CD8-positive, alpha-beta memory T cell (primary cell): ENCODE data around the gene FAM184B. TPM values are rescaled to one million over a fixed set of nuclear protein-coding genes. Genes with fewer than 3 reads are reported as not detected.
"Not testable (repeated sequence)": the region's sequence is repeated elsewhere in the genome, so short reads cannot be mapped to it uniquely, and the experiment has no call there.

Source experiments
- CTCF ChIA-PET: fragments of 350-600 bp; sonication (Branson Sonifier 250); formaldehyde crosslinking; loops from one replicate; lab custom pipeline; 2021; ENCODE audit warnings: antibody characterized with exemption; lab: Charles Lee
- POLR2A ChIA-PET: fragments of 350-600 bp; sonication (Branson Sonifier 250); formaldehyde crosslinking; loops from one replicate; lab custom pipeline; 2021; ENCODE audit warnings: antibody characterized with exemption; lab: Charles Lee
- DNase-seq, 5 donors: peaks; one replicate each; pipeline versions ENCODE4 v3.0.0 to v3.0.0-alpha.2; 2020 to 2022; ENCODE audit warnings: mixed read lengths in 1 of 5
- H3K27ac ChIP-seq: one replicate; pipeline ENCODE4 v1.7.0; 2013; ENCODE audit warnings: low read depth, mild to moderate bottlenecking, low read length, moderate library complexity
- H3K27me3 ChIP-seq: 2 replicates; pipeline ENCODE4 v1.7.0; 2013; ENCODE audit warnings: low read length, mild to moderate bottlenecking; ENCODE audit not compliant: insufficient read depth, poor library complexity, severe bottlenecking
- H3K36me3 ChIP-seq: 2 replicates; pipeline ENCODE4 v1.7.0; 2013; ENCODE audit warnings: mild to moderate bottlenecking, low read length, moderate library complexity; ENCODE audit not compliant: insufficient read depth
- H3K4me1 ChIP-seq: 2 replicates; pipeline ENCODE4 v1.7.0; 2013; ENCODE audit warnings: mild to moderate bottlenecking, low read length, moderate library complexity; ENCODE audit not compliant: insufficient read depth
- H3K4me3 ChIP-seq: 2 replicates; pipeline ENCODE4 v1.7.0; 2013; ENCODE audit warnings: mild to moderate bottlenecking, low read length
- H3K9me3 ChIP-seq: 2 replicates; pipeline ENCODE4 v1.7.0; 2013; ENCODE audit warnings: mild to moderate bottlenecking, low read length
- H3K27ac Mint-ChIP-seq, 8 donors: one replicate each; pipeline ENCODE4 v1.8.0; 2020 to 2021; ENCODE audit warnings: mixed read lengths in 8 of 8, mild to moderate bottlenecking in 6 of 8, inconsistent platforms in 3 of 8, moderate library complexity in 3 of 8
- H3K27me3 Mint-ChIP-seq, 2 donors: one replicate each; pipeline ENCODE4 v1.8.0; 2020 to 2021; ENCODE audit warnings: mixed read lengths in 2 of 2, mild to moderate bottlenecking in 1 of 2, moderate library complexity in 1 of 2
- H3K36me3 Mint-ChIP-seq, 3 donors: one replicate each; pipeline ENCODE4 v1.8.0; 2020 to 2021; ENCODE audit warnings: mixed read lengths in 3 of 3, inconsistent platforms in 1 of 3, mild to moderate bottlenecking in 1 of 3
- H3K4me1 Mint-ChIP-seq, 3 donors: one replicate each; pipeline ENCODE4 v1.8.0; 2020 to 2021; ENCODE audit warnings: mixed read lengths in 3 of 3, inconsistent platforms in 1 of 3, mild to moderate bottlenecking in 1 of 3
- H3K4me3 Mint-ChIP-seq, 7 donors: one replicate each; pipeline ENCODE4 v1.8.0; 2020 to 2021; ENCODE audit warnings: mixed read lengths in 7 of 7, mild to moderate bottlenecking in 6 of 7, moderate library complexity in 4 of 7, inconsistent platforms in 2 of 7
- H3K9me3 Mint-ChIP-seq, 5 donors: one replicate each; pipeline ENCODE4 v1.8.0; 2020 to 2022; ENCODE audit warnings: mixed read lengths in 5 of 5, mild to moderate bottlenecking in 3 of 5, moderate library complexity in 2 of 5, inconsistent platforms in 1 of 5
- polyA plus RNA-seq: library from polyadenylated mRNA; unstranded; fragments of 300-500 nt; fragmentation: Illumina TruSeq; gene quantifications from one replicate; pipeline ENCODE4 v1.2.3, GENCODE V29; 2021
- total RNA-seq, 2 experiments: library from RNA; stranded (reverse); gene quantifications; one replicate each; pipeline ENCODE4 v1.2.3, GENCODE V29; 2021

Gene FAM184B
- total and polyA plus RNA-seq, 3 experiments from 2014 or later, result 0.02 TPM; not detected in 2

GRCh38 chr4:17667653-17668201, 113.7 kb downstream of the FAM184B start:
- CTCF ChIA-PET, result no interaction called here
- H3K27ac ChIP-seq, result no peak overlapping the region
- H3K9me3 ChIP-seq, result no peaks in the 10 kb centered on the region
- H3K4me1 ChIP-seq, result no peaks in the 10 kb centered on the region
- no peak overlapping the region for H3K4me3 Mint-ChIP-seq
- peaks cover 0 to 2% (median 0%) of the 10 kb centered on the region in 3 donors for H3K36me3 Mint-ChIP-seq
- H3K27me3 ChIP-seq, result no peaks in the 10 kb centered on the region
- H3K36me3 ChIP-seq, result no peaks in the 10 kb centered on the region
- POLR2A ChIA-PET, result no interaction called here
- H3K4me3 ChIP-seq, result no peak overlapping the region
- H3K4me1 Mint-ChIP-seq, result peaks cover 0 to 4% (median 0%) of the 10 kb centered on the region in 3 donors
- peaks cover 8 to 19% (median 15%) of the 10 kb centered on the region in 5 donors for H3K9me3 Mint-ChIP-seq
- peaks cover 23 to 47% of the 10 kb centered on the region in 2 donors for H3K27me3 Mint-ChIP-seq
- DNase-seq, result no peak
- peak overlapping the region in 1 of 8 donors; percentile 25 for H3K27ac Mint-ChIP-seq

DNA sequence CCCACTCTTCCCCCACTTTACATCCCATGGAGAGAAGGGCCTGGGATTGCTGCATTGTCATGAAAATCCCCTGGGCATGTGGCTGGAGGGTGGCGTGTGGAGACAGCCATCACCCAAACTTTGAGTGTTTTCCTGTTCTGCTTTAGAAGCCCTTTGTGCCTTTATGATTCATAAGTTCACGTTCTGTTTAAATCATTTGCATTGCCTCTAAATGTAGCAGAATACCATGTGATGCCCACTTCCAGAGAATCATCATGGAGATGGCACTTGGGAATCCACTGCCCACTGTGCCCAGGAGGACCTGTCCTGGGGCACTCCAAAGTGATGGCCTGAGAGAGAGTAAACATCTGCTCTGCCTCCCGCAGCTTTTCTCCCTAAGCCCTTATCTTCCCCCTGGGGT, 114.2 kb downstream of the FAM184B start:
- no peaks in the 10 kb centered on the region for H3K9me3 ChIP-seq
- H3K4me3 ChIP-seq, result no peak overlapping the region
- CTCF ChIA-PET, result no interaction called here
- Mint-ChIP-seq H3K36me3 (peaks cover 0 to 2% (median 0%) of the 10 kb centered on the region in 3 donors), H3K27me3 (peaks cover 23 to 44% of the 10 kb centered on the region in 2 donors), H3K27ac (no peak overlapping the region), H3K4me3 (no peak overlapping the region), H3K9me3 (peaks cover 8 to 16% (median 12%) of the 10 kb centered on the region in 5 donors), H3K4me1 (peaks cover 0 to 4% (median 0%) of the 10 kb centered on the region in 3 donors)
- no peaks in the 10 kb centered on the region for H3K27me3 ChIP-seq
- H3K36me3 ChIP-seq, result no peaks in the 10 kb centered on the region
- no peak overlapping the region for H3K27ac ChIP-seq
- POLR2A ChIA-PET, result no interaction called here
- H3K4me1 ChIP-seq, result no peaks in the 10 kb centered on the region
- no peak for DNase-seq

DNA sequence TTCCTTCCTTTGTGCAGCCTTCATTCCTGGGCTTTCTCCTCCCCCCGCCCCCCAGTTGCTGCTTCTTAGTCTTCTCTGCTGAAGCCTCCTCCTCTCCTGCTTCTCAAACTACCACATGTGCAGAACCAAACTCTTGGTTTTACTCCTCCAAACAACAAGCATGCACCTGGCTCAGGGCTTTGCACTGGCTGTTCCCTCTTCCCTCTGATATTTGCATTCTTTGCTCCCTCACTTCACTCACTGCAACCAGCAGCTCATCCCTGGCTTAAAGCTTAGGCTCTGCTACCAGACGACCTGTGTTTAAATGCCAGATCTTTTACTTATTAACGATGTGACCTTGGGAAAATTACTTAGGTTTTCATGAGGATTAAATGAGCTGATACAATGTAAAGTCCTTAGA, 115.6 kb downstream of the FAM184B start:
- H3K4me1 Mint-ChIP-seq, result peaks cover 0 to 4% (median 0%) of the 10 kb centered on the region in 3 donors
- H3K4me3 ChIP-seq, result no peak overlapping the region
- peaks cover 16 to 34% of the 10 kb centered on the region in 2 donors for H3K27me3 Mint-ChIP-seq
- no peaks in the 10 kb centered on the region for H3K27me3 ChIP-seq
- H3K9me3 Mint-ChIP-seq, result peaks cover 0 to 3% (median 0%) of the 10 kb centered on the region in 5 donors
- no peaks in the 10 kb centered on the region for H3K4me1 ChIP-seq
- H3K4me3 Mint-ChIP-seq, result no peak overlapping the region
- ChIA-PET POLR2A (no interaction called here), CTCF (no interaction called here)
- H3K27ac ChIP-seq, result no peak overlapping the region
- no peaks in the 10 kb centered on the region for H3K36me3 ChIP-seq
- no peaks in the 10 kb centered on the region for H3K9me3 ChIP-seq
- H3K27ac Mint-ChIP-seq, result no peak overlapping the region
- DNase-seq, result no peak
- peaks cover 0 to 2% (median 0%) of the 10 kb centered on the region in 3 donors for H3K36me3 Mint-ChIP-seq

- Histone ChIP-seq H3K4me3 (no peak overlapping the region), H3K27me3 (no peaks in the 10 kb centered on the region), H3K9me3 (no peaks in the 10 kb centered on the region), H3K4me1 (no peaks in the 10 kb centered on the region), H3K27ac (no peak overlapping the region), H3K36me3 (no peaks in the 10 kb centered on the region)
- DNase-seq, result no peak
- H3K9me3 Mint-ChIP-seq, result peaks cover 0 to 3% (median 0%) of the 10 kb centered on the region in 5 donors
- H3K27me3 Mint-ChIP-seq, result peaks cover 15 to 34% of the 10 kb centered on the region in 2 donors
- peaks cover 0 to 2% (median 0%) of the 10 kb centered on the region in 3 donors for H3K36me3 Mint-ChIP-seq
- H3K27ac Mint-ChIP-seq, result peak overlapping the region in 1 of 8 donors; percentile 54
- H3K4me1 Mint-ChIP-seq, result peaks cover 0 to 4% (median 0%) of the 10 kb centered on the region in 3 donors
- no peak overlapping the region for H3K4me3 Mint-ChIP-seq
- ChIA-PET POLR2A (no interaction called here), CTCF (no interaction called here)
Measured at GRCh38 chr4:17665346-17665745, 116.1 kb downstream of the FAM184B start.

- Histone ChIP-seq H3K36me3 (no peaks in the 10 kb centered on the region), H3K27ac (no peak overlapping the region)
- peaks cover 0 to 4% (median 0%) of the 10 kb centered on the region in 3 donors for H3K4me1 Mint-ChIP-seq
Measured at GRCh38 chr4:17664755-17665154, 116.7 kb downstream of the FAM184B start.

DNA sequence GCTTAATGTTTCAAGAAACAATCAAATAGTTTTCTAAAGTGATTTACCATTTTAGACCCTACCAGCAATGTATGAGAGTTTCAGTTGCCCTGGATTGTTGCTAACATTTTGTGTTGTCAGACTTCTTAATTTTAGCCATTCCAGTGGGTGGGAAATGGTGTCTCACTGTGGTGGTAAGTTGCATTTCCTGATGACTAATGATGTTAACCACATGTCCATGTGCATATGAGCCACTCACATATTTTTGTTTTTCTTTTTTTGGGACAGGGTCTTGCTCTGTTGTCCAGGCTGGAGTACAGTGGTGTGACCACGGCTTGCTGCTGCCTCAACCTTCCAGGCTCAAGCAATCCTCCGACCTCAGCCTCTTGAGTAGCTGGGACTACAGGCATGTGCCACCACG, 118.7 kb downstream of the FAM184B start:
- H3K4me1 ChIP-seq, result no peaks in the 10 kb centered on the region
- no peaks in the 10 kb centered on the region for H3K9me3 ChIP-seq
- H3K36me3 ChIP-seq, result no peaks in the 10 kb centered on the region
- ChIA-PET CTCF (no interaction called here), POLR2A (no interaction called here)
- no peak overlapping the region for H3K27ac ChIP-seq
- no peak overlapping the region for H3K4me3 Mint-ChIP-seq
- H3K27me3 Mint-ChIP-seq, result peaks cover 10 to 28% of the 10 kb centered on the region in 2 donors
- no peak overlapping the region for H3K27ac Mint-ChIP-seq
- peaks cover 0 to 4% (median 0%) of the 10 kb centered on the region in 3 donors for H3K4me1 Mint-ChIP-seq
- no peak for DNase-seq
- H3K9me3 Mint-ChIP-seq, result no peaks in the 10 kb centered on the region
- H3K36me3 Mint-ChIP-seq, result peaks cover 0 to 2% (median 0%) of the 10 kb centered on the region in 3 donors
- H3K4me3 ChIP-seq, result no peak overlapping the region
- no peaks in the 10 kb centered on the region for H3K27me3 ChIP-seq

More at GRCh38 chr4:17664755-17665154, 116.7 kb downstream of the FAM184B start:
- ChIA-PET POLR2A (no interaction called here), CTCF (no interaction called here)
- H3K9me3 ChIP-seq, result no peaks in the 10 kb centered on the region
- Mint-ChIP-seq H3K36me3 (peaks cover 0 to 2% (median 0%) of the 10 kb centered on the region in 3 donors), H3K4me3 (no peak overlapping the region), H3K9me3 (no peaks in the 10 kb centered on the region), H3K27ac (no peak overlapping the region), H3K27me3 (peaks cover 15 to 30% of the 10 kb centered on the region in 2 donors)
- H3K4me1 ChIP-seq, result no peaks in the 10 kb centered on the region
- DNase-seq, result no peak
- no peaks in the 10 kb centered on the region for H3K27me3 ChIP-seq
- no peak overlapping the region for H3K4me3 ChIP-seq

GRCh38 chr4:17659196-17659595, 122.2 kb downstream of the FAM184B start:
- H3K4me1 Mint-ChIP-seq, H3K4me3 Mint-ChIP-seq, H3K4me3 ChIP-seq, DNase-seq, H3K9me3 Mint-ChIP-seq, H3K27ac ChIP-seq, H3K27ac Mint-ChIP-seq, H3K9me3 ChIP-seq, POLR2A ChIA-PET, CTCF ChIA-PET, H3K27me3 ChIP-seq, H3K36me3 ChIP-seq, H3K4me1 ChIP-seq, H3K36me3 Mint-ChIP-seq: not testable (repeated sequence)
- H3K27me3 Mint-ChIP-seq, result peaks cover 0 to 22% of the 10 kb centered on the region in 2 donors

DNA sequence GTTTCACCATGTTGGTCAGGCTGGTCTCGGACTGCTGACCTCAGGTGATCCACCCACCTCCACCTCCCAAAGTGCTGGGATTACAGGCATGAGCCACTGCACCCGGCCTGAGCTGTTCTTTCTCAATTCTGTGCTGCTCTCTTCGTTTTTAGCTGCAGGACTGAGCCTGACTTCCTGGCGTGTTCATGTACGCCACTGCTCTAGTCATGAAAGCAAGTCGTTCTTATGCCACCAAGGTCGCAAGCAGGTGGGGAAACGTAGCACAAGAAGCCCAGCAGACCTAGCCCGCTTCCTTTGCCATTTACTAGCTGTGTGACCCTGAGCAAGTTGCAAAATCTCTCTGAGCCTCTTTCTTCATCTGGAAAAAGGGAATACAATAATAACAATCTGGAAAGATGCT, 123.6 kb downstream of the FAM184B start:
- peak overlapping the region in 1 of 8 donors; percentile 54 for H3K27ac Mint-ChIP-seq
- no peaks in the 10 kb centered on the region for H3K9me3 Mint-ChIP-seq
- no peaks in the 10 kb centered on the region for H3K4me1 ChIP-seq
- no peaks in the 10 kb centered on the region for H3K36me3 Mint-ChIP-seq
- peaks cover 0 to 22% of the 10 kb centered on the region in 2 donors for H3K27me3 Mint-ChIP-seq
- no peaks in the 10 kb centered on the region for H3K36me3 ChIP-seq
- ChIA-PET POLR2A (no interaction called here), CTCF (no interaction called here)
- H3K27me3 ChIP-seq, result no peaks in the 10 kb centered on the region
- H3K4me3 ChIP-seq, result no peak overlapping the region
- no peak for DNase-seq
- no peaks in the 10 kb centered on the region for H3K9me3 ChIP-seq
- H3K4me3 Mint-ChIP-seq, result no peak overlapping the region
- H3K27ac ChIP-seq, result no peak overlapping the region
- no peaks in the 10 kb centered on the region for H3K4me1 Mint-ChIP-seq
